KMS-11 (cell line): ENCODE results near the gene CDH13.

Experiments used
- H2AFZ ChIP-seq: fragments of 200-600 bp; sonication (generic); 2 replicates; pipeline ENCODE4 v1.6.1; 2016; ENCODE audit warnings: antibody characterized with exemption, mixed run types, low read depth
- H3K27ac ChIP-seq: fragments of 200-600 bp; sonication (generic); 2 replicates; pipeline ENCODE4 v1.6.1; 2016; ENCODE audit warnings: mild to moderate bottlenecking, mixed run types
- H3K27me3 ChIP-seq: fragments of 200-600 bp; sonication (generic); 2 replicates; pipeline ENCODE4 v1.6.1; 2017; ENCODE audit warnings: mild to moderate bottlenecking, low read depth, mixed run types, moderate library complexity; ENCODE audit not compliant: insufficient read depth
- H3K36me3 ChIP-seq: fragments of 200-600 bp; sonication (generic); 2 replicates; pipeline ENCODE4 v1.6.1; 2017; ENCODE audit warnings: mild to moderate bottlenecking, mixed run types; ENCODE audit not compliant: insufficient read depth
- H3K4me1 ChIP-seq: fragments of 200-600 bp; sonication (generic); 2 replicates; pipeline ENCODE4 v1.6.1; 2016; ENCODE audit warnings: mild to moderate bottlenecking, low read depth, mixed run types; ENCODE audit not compliant: poor library complexity, severe bottlenecking
- H3K4me2 ChIP-seq: fragments of 200-600 bp; sonication (generic); 2 replicates; pipeline ENCODE4 v1.7.0; 2016; ENCODE audit warnings: mild to moderate bottlenecking, mixed run types
- H3K4me3 ChIP-seq: fragments of 200-600 bp; sonication (generic); IDR thresholded peaks from 2 replicates; pipeline ENCODE4 v1.6.1; 2017; ENCODE audit warnings: low read depth, low read length, mixed read lengths; ENCODE audit not compliant: insufficient read depth
- H3K79me2 ChIP-seq: fragments of 200-600 bp; sonication (generic); 2 replicates; pipeline ENCODE4 v1.6.1; 2016; ENCODE audit warnings: low read depth, mixed run types; ENCODE audit not compliant: insufficient read depth
- H3K9ac ChIP-seq: fragments of 200-600 bp; sonication (generic); 2 replicates; pipeline ENCODE4 v1.6.1; 2016; ENCODE audit warnings: mild to moderate bottlenecking, mixed run types
- H4K20me1 ChIP-seq: fragments of 200-600 bp; sonication (generic); 2 replicates; pipeline ENCODE4 v1.6.1; 2016; ENCODE audit warnings: mild to moderate bottlenecking, mixed run types; ENCODE audit not compliant: insufficient read depth
- CTCF ChIP-seq: fragments of 200-600 bp; sonication (generic); conservative IDR thresholded peaks from 2 replicates; pipeline ENCODE4 v1.6.1; 2017; ENCODE audit warnings: low read depth, mild to moderate bottlenecking, antibody characterized with exemption, low read length, moderate library complexity, mixed read lengths

Gene CDH13

GRCh38 chr16:82784573-82784968 is 157.8 kb downstream of the CDH13 start:
- no peak overlapping the region for H3K9ac ChIP-seq
- peak overlapping the region; percentile 44; the same call in 1 of the 2 replicates for H2AFZ ChIP-seq
- peak overlapping the region; percentile 56 for H3K4me2 ChIP-seq
- no peak for TF ChIP-seq CTCF
- H4K20me1 ChIP-seq, result no peaks in the 10 kb centered on the region
- H3K27me3 ChIP-seq, result no peaks in the 10 kb centered on the region
- peak overlapping the region; percentile 7; the same call in 1 of the 2 replicates for H3K27ac ChIP-seq
- peaks cover 31% of the 10 kb centered on the region for H3K4me1 ChIP-seq
- H3K36me3 ChIP-seq, result no peaks in the 10 kb centered on the region
- no peak overlapping the region for H3K4me3 ChIP-seq
- H3K79me2 ChIP-seq, result no peaks in the 10 kb centered on the region

- Histone ChIP-seq H3K27ac (no peak overlapping the region), H3K27me3 (no peaks in the 10 kb centered on the region), H3K4me1 (peaks cover 22% of the 10 kb centered on the region), H3K36me3 (no peaks in the 10 kb centered on the region), H3K9ac (no peak overlapping the region), H4K20me1 (no peaks in the 10 kb centered on the region), H2AFZ (no peak overlapping the region), H3K79me2 (no peaks in the 10 kb centered on the region), H3K4me2 (no peak overlapping the region), H3K4me3 (no peak overlapping the region)
- no peak for TF ChIP-seq CTCF
Observed at GRCh38 chr16:82788225-82788624, 161.5 kb downstream of the CDH13 start.

GRCh38 chr16:82788919-82789318 is 162.2 kb downstream of the CDH13 start:
- Histone ChIP-seq H3K27ac (no peak overlapping the region), H3K9ac (no peak overlapping the region), H3K79me2 (no peaks in the 10 kb centered on the region), H2AFZ (no peak overlapping the region), H3K27me3 (no peaks in the 10 kb centered on the region), H3K36me3 (no peaks in the 10 kb centered on the region), H3K4me1 (peaks cover 15% of the 10 kb centered on the region), H4K20me1 (no peaks in the 10 kb centered on the region), H3K4me3 (no peak overlapping the region), H3K4me2 (no peak overlapping the region)
- TF ChIP-seq CTCF, result no peak

GRCh38 chr16:82792693-82793092 is 165.9 kb downstream of the CDH13 start:
- no peak for TF ChIP-seq CTCF
- H3K4me3 ChIP-seq, result no peak overlapping the region

More at GRCh38 chr16:82792693-82793092, 165.9 kb downstream of the CDH13 start:
- Histone ChIP-seq H3K79me2 (no peaks in the 10 kb centered on the region), H2AFZ (no peak overlapping the region), H3K36me3 (no peaks in the 10 kb centered on the region), H3K9ac (no peak overlapping the region), H4K20me1 (no peaks in the 10 kb centered on the region), H3K27me3 (no peaks in the 10 kb centered on the region), H3K27ac (no peak overlapping the region), H3K4me1 (no peaks in the 10 kb centered on the region), H3K4me2 (no peak overlapping the region)
